Epithelial cell of umbilical artery (primary cell): ENCODE measurements around the gene CSTA. TPM values are rescaled to one million over a fixed set of nuclear protein-coding genes. Genes with fewer than 3 reads are reported as not detected.

Experiments used
- total RNA-seq: library from RNA; depleted of rRNA; stranded (reverse); fragments of >200 nt; gene quantifications from 2 replicates; pipeline ENCODE4 v1.2.3, GENCODE V29; 2014

Gene CSTA, protein sequence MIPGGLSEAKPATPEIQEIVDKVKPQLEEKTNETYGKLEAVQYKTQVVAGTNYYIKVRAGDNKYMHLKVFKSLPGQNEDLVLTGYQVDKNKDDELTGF
- not detected in 2 replicates for total RNA-seq

DNA sequence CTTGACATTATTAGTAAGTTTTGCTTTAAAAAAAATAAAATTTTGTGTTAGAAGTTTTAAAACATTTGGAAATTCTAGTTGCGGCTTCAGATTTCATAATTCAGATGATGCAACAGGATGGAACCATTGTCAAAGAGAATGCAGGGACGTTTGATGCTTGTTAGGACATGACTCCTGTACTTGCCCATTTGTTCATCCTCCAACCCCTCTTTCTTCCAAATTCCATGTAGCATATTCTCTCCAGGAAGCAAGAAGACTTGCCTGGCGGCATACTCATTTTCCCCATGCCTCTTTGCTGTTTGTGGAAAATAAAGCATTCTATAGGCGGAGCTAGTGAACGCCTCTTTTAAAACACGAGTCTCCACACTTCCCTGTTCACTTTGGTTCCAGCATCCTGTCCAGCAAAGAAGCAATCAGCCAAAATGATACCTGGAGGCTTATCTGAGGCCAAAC is at the start of gene CSTA:
TSS of gene CSTA (plus strand) at position 378 of the 453 bp plus-strand sequence. CDS start at position 423, 45 bp downstream.

DNA sequence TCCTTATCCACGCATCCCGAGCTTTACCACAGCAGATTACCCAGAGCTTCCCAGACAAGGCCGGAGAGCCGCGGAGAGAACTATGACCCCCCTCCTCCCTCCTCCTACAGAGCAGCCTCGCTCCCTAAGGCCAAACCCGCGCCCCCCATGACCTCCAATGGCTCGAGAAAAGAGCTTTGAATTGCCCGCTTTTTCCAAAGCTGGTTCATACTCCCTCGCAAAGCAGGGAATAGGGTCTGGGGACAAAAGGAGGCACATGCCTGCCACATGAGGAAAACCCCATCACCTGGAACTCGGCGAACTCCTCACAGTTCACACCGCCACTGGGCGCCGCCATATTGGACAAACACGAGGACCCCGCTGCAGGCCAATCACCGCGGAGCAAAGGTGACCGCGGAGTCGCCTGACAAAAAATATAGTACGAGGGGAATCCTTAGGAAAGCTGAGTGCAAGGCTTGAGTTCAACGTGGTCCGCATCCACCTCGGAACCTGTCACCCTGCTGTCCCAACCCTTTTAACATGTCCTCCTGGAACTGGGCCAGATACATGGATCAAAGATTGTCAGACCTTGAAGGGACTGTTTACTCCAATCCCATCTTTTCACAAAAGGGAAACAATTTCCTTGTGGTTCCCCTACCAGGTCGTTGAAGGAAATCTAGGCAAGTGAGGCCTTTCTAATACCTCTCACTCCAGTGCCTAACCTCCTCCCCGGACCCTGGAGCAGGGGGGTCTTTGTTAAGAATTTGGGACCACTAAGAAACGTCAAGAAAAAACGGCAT is 58.0 kb downstream of the CSTA start, which contains the start of gene MIX23:
TSS of gene MIX23 (minus strand) at position 344 of the 779 bp plus-strand sequence. CDS start at position 337, 7 bp downstream.

DNA sequence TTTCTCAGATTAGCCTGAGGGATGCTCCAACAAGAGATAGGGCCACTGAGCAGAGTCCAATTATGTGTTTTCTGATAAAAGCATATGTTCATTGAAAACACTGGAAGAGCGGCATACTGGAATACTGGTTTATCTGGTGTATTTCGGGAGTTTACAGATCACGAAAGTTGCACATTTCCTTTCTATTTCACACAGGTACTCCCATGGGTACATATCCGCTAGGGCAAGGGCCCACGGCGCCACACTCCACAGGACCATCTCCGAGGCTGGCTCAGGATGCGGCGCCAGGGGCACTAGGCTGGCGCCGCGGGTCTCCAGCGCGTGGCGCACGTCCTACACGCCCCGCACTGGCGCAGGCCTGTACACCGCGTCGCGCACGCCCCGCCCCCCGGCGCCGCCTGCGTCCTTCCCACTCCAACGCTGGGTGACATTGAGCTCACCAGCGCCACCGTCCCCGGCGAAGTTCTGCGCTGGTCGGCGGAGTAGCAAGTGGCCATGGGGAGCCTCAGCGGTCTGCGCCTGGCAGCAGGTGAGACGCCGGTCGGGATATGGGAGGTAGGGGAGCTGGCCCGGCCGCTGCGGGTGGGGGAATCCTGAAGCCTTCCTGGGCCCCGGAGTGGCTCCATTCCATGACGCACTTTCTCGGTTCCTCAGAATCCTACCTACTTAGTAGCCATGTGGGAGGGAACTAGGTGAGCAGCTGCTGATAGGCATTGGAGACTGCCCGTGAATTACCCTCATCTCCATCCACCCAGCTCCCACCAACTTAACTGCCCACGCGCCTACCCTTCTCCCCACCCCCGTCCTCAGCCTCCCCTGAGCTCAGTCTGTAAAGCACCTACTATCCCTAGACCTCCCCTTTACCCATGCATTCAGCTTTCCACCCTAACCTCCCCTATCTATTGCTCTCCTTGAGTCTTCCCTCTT is 59.0 kb downstream of the CSTA start, which contains the start of gene FAM162A:
TSS of gene FAM162A (plus strand) at position 412 of the 927 bp plus-strand sequence. CDS start at position 496, 84 bp downstream.

Other genes with a start within 250 kb of the CSTA start
- not detected in 2 replicates for gene CASR, start 141.6 kb upstream of the CSTA start, total RNA-seq
- 45.1 and 72.3 TPM in 2 replicates for gene MIX23, start 58.0 kb downstream of the CSTA start, total RNA-seq
- gene FAM162A, start 58.9 kb downstream of the CSTA start, total RNA-seq, result 8.4 and 21.4 TPM in 2 replicates
- 3.2 and 4.9 TPM in 2 replicates for gene WDR5B, start 90.8 kb downstream of the CSTA start, total RNA-seq
- 32.5 and 36.8 TPM in 2 replicates for gene KPNA1, start 189.7 kb downstream of the CSTA start, total RNA-seq
- gene PARP9, start 239.1 kb downstream of the CSTA start, total RNA-seq, result 12.7 and 115 TPM in 2 replicates
- gene DTX3L, start 239.1 kb downstream of the CSTA start, total RNA-seq, result 9.4 and 59.1 TPM in 2 replicates